Gastrocnemius medialis (tissue), 4 donors: ENCODE data around the gene GNB4.

Source experiments
- POLR2A ChIP-seq, 2 donors: fragments of 450-650 bp; IDR thresholded peaks; one replicate each; pipeline ENCODE4 v1.6.1; 2017; ENCODE audit warnings: antibody characterized with exemption in 2 of 2, mild to moderate bottlenecking in 2 of 2, moderate library complexity in 2 of 2
- TF ChIP-seq, protein P1 (sequence below), 5 experiments: fragments of 450-650 bp in 3 of 5; fragments of 200-600 bp in 2 of 5; sonication (generic) in 2 of 5; IDR thresholded peaks in 4 of 5; conservative IDR thresholded peaks in 1 of 5; 1 replicate in 4 of 5; 2 replicates in 1 of 5; pipeline ENCODE4 v1.5.1; 2016 to 2019; ENCODE audit warnings: antibody characterized with exemption in 5 of 5, mild to moderate bottlenecking in 3 of 5, moderate library complexity in 3 of 5

DNA sequence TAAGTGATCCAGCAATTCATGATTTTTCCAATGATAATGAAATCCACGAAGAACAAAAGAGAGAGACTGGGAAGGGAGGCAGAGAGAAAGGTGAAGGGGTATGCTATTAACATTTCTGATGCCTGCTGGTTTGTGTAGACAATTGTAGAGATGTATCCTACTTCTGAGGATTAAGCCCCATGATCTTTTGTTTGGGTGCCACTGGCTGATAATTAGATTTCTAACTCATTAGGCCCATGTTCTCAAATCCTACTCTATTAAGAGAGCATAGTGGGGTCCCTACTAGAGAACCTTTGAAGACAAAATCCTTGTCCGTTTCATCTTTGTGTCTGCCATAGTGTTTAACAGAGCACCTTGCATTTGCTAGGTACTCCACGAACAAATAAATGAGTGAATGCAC, 2.7 kb upstream of the GNB4 start:
- TF ChIP-seq, protein P1, sequence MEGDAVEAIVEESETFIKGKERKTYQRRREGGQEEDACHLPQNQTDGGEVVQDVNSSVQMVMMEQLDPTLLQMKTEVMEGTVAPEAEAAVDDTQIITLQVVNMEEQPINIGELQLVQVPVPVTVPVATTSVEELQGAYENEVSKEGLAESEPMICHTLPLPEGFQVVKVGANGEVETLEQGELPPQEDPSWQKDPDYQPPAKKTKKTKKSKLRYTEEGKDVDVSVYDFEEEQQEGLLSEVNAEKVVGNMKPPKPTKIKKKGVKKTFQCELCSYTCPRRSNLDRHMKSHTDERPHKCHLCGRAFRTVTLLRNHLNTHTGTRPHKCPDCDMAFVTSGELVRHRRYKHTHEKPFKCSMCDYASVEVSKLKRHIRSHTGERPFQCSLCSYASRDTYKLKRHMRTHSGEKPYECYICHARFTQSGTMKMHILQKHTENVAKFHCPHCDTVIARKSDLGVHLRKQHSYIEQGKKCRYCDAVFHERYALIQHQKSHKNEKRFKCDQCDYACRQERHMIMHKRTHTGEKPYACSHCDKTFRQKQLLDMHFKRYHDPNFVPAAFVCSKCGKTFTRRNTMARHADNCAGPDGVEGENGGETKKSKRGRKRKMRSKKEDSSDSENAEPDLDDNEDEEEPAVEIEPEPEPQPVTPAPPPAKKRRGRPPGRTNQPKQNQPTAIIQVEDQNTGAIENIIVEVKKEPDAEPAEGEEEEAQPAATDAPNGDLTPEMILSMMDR (IDR thresholded peaks at IDR 0.05 in 4 of 5, conservative IDR thresholded peaks at IDR 0.05 in 1 of 5): no peak
- TF ChIP-seq POLR2A (IDR thresholded peaks at IDR 0.05): no peak
